IPS-18c (cell line): ENCODE measurements around the gene FHIP2A.
"Not testable (repeated sequence)": the region's sequence is repeated elsewhere in the genome, so short reads cannot be mapped to it uniquely, and the experiment has no call there.

ENCODE experiments used
- H3K4me3 ChIP-seq: 2 replicates; pipeline ENCODE4 v1.7.0; 2013; ENCODE audit warnings: low read depth, mild to moderate bottlenecking, low read length, moderate library complexity; ENCODE audit not compliant: insufficient read depth
- H3K9me3 ChIP-seq: one replicate; pipeline ENCODE4 v1.6.1; 2013; ENCODE audit warnings: mild to moderate bottlenecking, low read length, moderate library complexity; ENCODE audit not compliant: control insufficient read depth, insufficient read depth

Gene FHIP2A

GRCh38 chr10:114821293-114821914, at the start of gene FHIP2A:
Gene FHIP2A (plus strand): TSS chr10:114821780. CDS start chr10:114822079, 299 bp downstream.
- Histone ChIP-seq H3K9me3 (no peaks in the 10 kb centered on the region), H3K4me3 (peak within 1 kb of the TSS; percentile 75)

GRCh38 chr10:114772496-114773196, 48.9 kb upstream of the FHIP2A start:
- Histone ChIP-seq H3K9me3 (no peaks in the 10 kb centered on the region), H3K4me3 (no peak overlapping the region)

- no peaks in the 10 kb centered on the region for H3K9me3 ChIP-seq
- no peak overlapping the region for H3K4me3 ChIP-seq
Observed at GRCh38 chr10:114773197-114773532, 48.4 kb upstream of the FHIP2A start.

GRCh38 chr10:114775082-114775481, 46.5 kb upstream of the FHIP2A start:
- H3K9me3 ChIP-seq, H3K4me3 ChIP-seq: not testable (repeated sequence)

GRCh38 chr10:114777415-114777814, 44.2 kb upstream of the FHIP2A start:
- Histone ChIP-seq H3K4me3 (no peak overlapping the region), H3K9me3 (no peaks in the 10 kb centered on the region)

GRCh38 chr10:114779803-114780576, 41.6 kb upstream of the FHIP2A start:
- no peaks in the 10 kb centered on the region for H3K9me3 ChIP-seq
- H3K4me3 ChIP-seq = no peak overlapping the region

- H3K4me3 ChIP-seq = no peak overlapping the region
- H3K9me3 ChIP-seq = no peaks in the 10 kb centered on the region
Observed at GRCh38 chr10:114780577-114781184, 40.9 kb upstream of the FHIP2A start.

- Histone ChIP-seq H3K9me3 (no peaks in the 10 kb centered on the region), H3K4me3 (no peak overlapping the region)
Observed at GRCh38 chr10:114782666-114783065, 38.9 kb upstream of the FHIP2A start.

GRCh38 chr10:114783686-114784085, 37.9 kb upstream of the FHIP2A start:
- Histone ChIP-seq H3K9me3 (no peaks in the 10 kb centered on the region), H3K4me3 (no peak overlapping the region)

- H3K9me3 ChIP-seq, H3K4me3 ChIP-seq: not testable (repeated sequence)
Observed at GRCh38 chr10:114786492-114786891, 35.1 kb upstream of the FHIP2A start.

GRCh38 chr10:114787131-114787530, 34.4 kb upstream of the FHIP2A start:
- not testable (repeated sequence) for H3K9me3 ChIP-seq, H3K4me3 ChIP-seq

GRCh38 chr10:114791768-114792167, 29.8 kb upstream of the FHIP2A start:
- H3K4me3 ChIP-seq = no peak overlapping the region
- H3K9me3 ChIP-seq = no peaks in the 10 kb centered on the region

GRCh38 chr10:114795039-114795438, 26.5 kb upstream of the FHIP2A start:
- Histone ChIP-seq H3K9me3 (peaks cover 3% of the 10 kb centered on the region), H3K4me3 (no peak overlapping the region)

GRCh38 chr10:114800361-114800760, 21.2 kb upstream of the FHIP2A start:
- H3K9me3 ChIP-seq = peaks cover 3% of the 10 kb centered on the region
- H3K4me3 ChIP-seq = no peak overlapping the region

- Histone ChIP-seq H3K9me3 (peaks cover 3% of the 10 kb centered on the region), H3K4me3 (no peak overlapping the region)
Observed at GRCh38 chr10:114801411-114801813, 20.2 kb upstream of the FHIP2A start.

GRCh38 chr10:114802177-114802576, 19.4 kb upstream of the FHIP2A start:
- Histone ChIP-seq H3K4me3 (no peak overlapping the region), H3K9me3 (peaks cover 3% of the 10 kb centered on the region)

- no peak overlapping the region for H3K4me3 ChIP-seq
- no peaks in the 10 kb centered on the region for H3K9me3 ChIP-seq
Observed at GRCh38 chr10:114806562-114807391, 14.8 kb upstream of the FHIP2A start.
